Measurements from ENCODE around the gene BTBD17.
A peak's percentile ranks its signal among the peaks of the same experiment; 100 is the strongest.

Gene BTBD17

DNA sequence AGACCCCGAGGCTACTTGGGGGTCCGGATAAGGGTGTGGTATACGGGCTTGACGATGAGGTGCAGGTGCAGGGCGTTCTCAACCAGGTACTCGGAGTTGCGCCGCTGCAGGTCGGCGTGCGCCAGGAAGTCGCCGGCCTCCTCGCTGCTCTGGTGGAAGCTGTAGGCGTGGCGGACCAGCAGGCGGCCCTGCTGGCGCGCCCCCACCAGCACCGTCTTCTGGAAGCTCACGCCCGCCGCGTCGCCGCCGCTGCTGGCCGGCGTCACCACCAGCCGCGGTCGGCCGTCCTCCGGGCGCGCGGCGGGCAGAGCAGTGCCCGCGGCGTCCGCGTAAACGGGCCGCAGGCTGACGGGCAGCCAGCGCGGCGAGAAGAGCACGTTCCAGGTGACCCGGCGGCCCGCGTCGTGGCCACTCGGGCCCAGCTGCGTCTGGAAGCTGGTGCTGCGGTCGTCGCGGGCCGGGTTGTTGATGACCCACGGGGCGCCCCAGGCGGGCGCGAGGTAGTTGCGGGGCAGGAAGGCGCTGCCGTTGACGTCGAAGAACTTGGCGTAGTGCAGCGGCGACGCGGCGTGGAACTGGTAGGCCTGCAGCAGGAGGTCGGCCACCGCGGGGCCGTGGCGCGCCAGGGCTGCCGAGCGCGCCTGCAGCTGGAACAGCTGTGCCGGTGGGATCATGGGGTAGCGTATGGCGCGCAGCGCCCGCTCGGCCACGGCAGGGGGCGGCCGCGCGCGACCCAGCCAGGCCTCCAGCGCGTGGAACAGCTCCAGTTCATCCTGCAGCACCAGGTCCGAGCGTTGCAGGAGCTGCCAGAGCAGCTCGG is 4.8 kb downstream of the BTBD17 start:
- no peak for DNase-seq

DNA sequence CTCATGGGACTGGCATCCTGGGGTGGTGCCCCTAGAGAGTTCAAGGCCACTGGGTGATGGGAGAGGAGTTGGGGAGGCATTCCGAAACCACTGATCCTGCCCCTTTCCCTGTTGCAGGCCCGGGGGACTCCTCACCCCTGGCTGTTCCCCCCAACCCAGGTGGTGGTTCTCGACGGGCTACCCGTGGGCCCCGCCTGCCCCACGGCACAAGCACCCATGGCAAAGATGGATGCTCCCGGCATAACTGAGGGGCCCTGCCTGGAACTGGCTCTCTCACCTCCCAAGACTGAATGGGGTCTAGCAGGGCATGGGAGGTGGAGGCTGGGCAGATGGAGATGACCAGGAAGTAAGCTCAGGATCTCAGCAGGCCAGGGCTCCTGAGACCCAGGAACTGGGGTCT is 6.6 kb downstream of the BTBD17 start:
- DNase-seq, result no peak

DNA sequence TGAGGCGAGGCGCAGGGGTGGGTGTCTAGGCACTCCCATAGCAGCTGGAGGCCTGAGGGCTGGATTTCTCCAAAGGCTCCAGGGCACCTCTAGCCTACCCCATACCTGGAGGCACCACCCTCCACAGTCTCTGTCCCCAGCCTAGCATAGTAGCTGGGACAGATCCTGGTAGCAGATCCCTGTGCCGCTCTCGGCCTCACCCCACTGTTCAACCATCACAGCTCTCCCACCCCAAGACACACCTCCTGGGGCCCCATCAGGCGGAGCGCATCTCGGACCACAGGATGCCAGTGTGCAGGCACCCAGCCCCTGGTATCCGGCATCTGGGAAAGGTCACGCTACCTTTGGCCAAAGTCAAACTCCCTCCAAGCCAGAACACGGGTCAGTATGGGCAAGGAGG is 7.1 kb downstream of the BTBD17 start:
- DNase-seq, result no peak

DNA sequence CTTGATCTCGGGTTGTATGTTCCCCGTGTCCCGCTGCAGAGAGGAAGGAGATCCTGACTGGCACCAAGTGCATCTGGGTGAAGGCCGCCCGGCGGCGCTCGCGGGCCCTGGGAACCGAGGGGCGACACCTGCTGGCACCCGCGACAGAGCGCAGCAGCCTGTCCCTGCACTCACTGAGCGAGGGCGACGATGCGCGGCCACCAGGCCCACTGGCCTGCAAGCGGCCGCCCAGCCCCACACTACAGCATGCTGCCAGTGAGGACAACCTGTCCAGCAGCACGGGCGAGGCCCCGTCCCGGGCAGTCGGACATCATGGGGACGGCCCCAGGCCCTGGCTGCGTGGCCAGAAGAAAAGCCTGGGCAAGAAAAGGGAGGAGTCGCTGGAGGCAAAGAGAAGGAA is 7.5 kb downstream of the BTBD17 start:
- DNase-seq, result no peak

DNA sequence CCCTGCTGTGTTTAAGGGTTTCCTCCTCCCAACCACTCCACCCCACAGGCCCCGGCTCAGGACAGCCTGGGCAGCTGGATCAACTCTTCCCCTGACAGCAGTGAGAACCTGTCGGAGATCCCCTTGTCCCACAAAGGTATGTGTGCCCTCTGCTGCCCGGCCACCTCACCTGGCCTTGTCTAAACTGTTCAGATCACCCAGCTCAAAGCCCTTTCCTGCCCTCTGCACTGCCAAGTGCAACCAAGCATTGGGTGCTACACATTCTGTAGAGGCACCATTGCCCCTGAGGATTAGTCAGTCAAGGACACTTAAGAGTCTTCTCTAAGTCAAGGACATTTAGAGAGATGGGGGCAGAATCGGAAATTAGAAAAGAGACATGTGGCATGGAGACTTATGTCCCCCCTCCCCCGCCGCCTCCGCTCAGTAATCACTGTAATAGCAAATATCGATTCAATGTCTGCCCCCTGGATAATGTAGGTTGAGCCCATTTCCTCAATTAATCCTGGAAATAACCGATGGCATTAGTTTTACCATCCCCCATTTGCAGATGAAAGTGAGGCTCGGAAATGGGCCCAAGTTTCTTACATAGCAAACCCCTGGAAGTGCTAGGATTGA is 8.1 kb downstream of the BTBD17 start:
- DNase-seq, result no peak

DNA sequence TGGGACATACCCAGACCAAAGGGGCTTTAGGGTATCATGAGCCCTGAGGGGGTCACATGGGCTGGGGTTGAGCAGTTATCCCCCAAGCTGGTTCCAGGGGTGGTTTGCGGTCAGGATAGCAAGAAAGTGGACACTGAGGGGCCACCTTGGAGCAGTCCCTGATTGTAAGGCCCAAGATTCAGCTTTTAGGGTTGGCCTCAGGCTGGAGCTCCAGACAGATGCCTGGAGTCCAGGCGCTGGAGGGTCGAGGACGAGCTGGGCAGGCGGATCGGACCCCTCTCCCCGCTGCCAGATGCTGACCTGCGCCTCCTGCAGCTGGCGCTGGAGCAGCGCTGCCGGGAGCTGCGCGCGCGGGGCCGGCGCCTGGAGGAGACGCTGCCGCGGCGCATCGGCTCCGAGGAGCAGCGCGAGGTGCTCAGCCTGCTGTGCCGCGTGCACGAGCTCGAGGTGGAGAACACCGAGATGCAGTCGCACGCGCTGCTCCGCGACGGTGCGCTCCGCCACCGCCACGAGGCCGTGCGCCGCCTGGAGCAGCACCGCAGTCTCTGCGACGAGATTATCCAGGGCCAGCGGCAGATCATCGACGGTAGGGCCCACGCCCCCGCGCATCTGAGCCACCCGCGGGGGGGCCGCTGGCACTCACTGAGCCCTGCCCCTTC is 10.0 kb downstream of the BTBD17 start:
- no peak for DNase-seq

DNA sequence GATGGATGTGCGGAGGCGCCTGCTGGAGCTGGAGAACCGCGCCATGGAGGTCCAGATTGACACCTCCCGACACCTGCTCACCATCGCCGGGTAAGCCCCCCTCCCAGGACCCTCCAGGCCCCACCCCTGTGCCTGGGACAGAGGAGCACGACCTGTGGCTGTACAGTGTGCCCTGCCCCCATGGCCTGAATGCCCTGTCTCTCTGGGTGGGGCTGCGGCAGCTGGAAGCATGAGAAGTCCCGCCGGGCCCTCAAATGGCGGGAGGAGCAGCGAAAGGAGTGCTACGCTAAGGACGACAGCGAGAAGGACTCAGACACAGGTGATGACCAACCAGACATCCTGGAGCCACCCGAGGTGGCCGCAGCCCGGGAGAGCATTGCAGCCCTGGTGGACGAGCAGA is 11.2 kb downstream of the BTBD17 start:
- DNase-seq, result no peak

DNA sequence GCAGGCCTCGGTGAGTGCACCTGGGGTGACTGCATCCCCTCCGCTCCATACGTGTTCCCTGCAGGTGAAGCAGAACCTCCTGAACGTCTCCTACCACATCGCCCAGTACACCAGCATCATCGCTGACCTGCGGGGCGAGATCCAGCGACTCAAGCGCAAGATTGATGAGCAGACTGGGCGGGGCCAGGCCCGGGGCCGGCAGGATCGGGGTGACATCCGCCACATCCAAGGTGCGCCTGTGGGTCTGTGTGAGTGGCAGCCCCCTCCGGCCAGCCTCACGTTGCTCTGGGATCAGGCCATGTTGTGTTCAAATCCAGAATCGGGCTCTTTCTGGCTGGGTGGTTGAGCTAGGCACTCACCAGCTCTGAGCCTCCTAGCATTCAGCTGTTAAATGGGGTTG is 12.5 kb downstream of the BTBD17 start:
- DNase-seq, result no peak

DNA sequence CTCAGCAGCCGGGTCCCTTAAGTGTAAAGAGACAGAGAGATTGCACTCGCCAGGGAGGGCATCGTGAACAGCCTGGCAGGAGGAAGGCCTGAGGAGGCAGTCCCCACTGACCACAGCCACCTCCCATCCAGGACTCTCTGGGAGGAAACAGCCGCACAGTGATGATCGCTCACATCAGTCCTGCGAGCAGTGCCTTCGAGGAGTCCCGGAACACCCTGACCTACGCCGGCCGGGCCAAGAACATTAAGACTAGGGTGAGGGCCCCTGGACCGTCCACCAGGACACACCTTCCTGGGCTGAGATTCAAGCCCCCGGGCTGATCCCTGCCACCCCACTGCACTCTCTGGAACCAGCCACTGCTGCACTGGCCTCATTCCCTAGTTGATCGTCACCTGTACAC is 14.0 kb downstream of the BTBD17 start:
- no peak for DNase-seq

DNA sequence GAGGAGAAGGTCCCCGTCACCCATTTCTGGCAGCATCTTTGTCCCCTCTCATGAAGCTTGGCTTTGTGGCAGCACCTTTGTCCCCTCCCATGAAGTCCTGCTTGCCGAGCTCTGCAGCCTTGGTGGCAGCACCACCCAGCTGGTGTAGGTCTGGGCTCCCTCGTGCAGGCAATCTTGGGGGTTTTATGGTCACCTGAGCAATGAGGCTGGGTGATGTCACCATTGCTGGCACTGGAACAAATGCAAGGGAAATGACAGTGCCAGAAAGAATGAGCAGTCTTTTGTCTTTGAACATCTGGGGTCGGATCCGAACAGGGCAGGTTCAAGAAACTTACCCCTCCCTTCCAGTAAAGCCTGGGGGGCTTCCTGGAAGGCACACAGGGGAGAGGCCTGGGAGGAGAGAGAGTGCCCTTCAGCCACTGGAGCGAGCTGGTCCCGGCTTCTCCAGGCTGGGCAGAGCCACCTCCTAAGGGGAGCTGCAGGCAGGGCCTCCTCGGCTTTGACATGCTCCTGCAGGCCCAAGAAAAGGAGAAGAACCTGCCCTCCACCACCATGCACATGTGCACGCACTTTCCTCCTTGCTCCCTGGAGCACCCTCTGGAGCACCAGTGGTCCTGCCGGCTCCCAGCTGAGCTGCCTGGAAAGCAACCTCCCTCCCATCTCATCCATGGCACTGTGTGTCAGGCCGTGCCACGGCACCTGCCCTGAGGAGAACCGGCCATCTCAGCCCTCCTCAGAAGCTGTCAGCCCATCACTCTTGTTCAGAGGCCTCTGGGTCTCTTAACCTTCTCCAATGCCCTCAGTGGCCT is 16.0 kb downstream of the BTBD17 start:
- DNase-seq, result no peak

DNA sequence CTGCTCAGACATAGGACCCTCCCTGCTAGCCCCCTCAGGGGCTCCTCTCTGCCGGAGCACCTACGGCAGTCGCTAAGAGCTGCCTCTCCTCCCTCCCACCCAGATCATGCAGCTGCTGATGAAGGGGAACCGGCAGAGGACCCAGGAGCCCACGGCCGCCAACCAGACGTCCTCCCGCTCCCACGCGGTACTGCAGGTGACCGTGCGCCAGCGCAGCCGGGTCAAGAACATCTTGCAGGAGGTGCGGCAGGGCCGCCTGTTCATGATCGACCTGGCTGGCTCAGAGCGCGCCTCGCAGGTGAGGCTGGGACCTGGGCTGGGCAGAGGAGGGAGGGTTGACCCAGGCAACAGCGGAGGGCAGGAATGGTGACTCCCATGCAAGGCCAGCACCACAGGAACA is 17.0 kb downstream of the BTBD17 start:
- DNase-seq, result no peak

DNA sequence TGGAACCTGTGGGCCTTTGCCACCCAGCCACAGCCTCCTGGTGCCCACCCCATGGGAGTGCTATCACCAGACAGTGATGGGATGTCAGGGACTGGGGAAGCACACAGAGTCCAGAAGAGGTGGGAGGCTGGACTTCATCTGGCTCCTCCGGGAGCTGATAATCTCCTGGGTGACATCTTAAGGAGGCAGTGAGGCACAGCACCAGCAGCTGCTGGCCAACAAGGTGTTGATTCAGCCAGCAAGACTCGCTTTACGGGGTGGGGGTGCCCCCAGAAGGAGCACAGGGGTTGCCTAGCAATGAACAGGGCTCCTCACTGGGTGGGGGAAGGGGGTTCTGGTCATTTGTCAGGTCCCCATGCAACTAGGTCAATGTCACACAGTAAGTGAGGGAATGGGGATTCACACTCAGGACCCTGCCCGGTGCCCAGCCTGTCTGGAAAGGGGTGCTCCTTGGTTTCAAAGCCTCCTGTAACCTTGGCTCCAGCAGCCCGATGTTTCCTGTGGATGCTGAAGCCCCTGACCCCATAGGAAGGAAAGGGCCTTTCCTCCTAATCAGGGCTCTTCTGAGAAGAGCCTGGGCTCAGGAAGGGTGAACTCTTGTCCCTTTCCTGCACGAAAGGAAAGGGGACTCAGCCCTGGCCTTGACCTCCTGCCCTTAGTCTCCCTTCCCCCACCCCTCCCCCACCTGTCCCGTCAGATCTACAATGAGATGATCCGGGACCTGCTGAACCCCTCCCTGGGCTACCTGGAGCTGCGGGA is 18.0 kb downstream of the BTBD17 start:
- no peak for DNase-seq

DNA sequence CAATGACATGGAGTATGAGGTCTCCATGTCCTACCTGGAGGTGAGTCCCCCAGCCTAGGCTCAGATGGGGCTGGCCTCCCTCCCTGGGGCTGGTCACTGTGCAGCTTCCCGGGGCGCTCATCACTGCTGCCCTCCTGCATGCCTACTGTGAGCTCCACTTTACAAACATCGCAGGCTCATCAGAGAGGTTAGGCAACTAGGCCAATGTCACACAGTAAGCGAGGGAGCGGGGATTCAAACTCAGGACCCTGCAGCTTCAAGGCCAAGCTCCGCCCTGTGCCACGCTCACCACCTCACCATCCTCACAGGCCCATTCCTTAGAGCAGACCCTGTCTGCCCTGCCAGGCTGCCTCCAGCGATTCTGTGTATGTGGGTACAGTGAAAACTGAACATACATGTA is 18.5 kb downstream of the BTBD17 start:
- no peak for DNase-seq

DNA sequence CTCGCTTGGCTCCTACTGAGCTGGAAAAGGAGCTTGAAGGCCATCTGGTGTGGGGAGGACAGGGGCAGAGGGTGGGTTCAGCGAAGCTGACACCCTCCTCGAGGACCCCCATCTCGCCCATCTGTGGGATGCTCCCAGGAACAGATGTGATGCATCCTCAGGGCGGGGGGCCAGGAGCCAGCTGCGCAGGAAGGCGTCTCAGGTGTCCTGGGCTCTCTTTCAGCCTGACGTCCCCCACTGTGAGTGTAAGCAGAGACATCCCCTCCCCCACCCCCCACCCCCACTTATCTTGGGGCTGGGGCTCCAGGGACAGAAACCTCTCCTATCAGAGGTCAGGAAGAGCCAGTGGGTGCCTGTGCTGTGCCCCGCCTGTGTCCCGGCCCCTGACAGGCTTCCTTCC is 19.4 kb downstream of the BTBD17 start:
- DNase-seq, result peak; percentile 49

DNA sequence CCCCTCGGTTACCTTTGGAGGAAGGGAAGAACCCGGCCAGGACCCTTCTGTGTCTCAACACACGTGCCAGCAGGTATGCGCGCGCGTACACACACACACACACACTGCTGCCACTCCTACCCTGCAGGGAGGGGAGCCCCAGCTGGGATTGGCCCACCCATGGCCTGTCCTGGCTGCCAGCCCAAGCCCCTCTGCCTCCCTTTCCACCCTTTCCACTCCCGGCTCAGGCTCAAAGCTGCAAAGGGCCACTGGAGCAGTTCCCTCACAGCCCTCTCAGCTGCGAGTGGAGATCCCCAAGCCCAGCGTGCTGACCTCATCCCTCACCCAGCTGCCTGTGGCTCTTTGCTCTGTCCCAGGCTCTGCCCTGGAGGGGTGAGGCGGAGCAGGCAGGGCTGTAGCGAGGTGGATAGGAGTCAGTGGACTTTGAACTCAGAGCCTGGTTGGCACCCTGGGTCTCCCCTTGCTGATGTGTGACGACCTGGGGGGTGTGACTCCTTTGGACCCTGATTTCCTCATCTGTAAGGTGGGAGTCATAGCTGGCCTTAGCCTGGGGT is 21.1 kb downstream of the BTBD17 start:
- DNase-seq, result peak; percentile 75

DNA sequence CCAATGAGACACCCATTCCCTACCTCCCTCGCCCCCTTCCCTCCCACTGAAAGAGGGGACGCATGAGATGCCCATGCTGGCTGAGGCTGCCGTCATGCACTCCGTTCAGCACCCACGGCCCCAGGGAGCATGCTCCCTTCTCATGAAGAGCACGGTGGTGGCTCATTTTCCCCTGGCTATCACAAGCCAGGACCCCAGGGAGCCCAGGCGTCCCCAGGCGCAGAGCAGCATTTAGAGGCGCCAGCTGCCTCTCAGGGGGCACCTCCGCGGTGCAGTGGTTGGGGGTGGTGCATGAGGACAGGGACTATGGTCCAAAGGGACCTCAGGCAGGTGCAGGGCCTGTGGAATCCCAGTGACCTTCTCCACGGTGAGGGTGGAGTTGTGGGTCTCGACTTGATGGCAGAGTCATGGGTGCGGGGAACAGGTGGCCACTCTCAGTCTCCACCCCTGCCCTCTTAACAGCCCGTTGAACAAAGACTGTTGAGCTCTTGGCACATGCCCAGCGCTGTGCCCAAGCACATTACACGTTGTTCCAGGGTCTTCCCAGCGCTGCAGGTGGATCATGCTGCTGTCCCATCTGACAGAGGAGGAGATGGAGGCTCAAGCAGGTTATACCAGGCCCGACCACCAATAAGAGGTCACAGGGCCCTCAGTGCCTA is 22.0 kb downstream of the BTBD17 start:
- peak; percentile 98 for DNase-seq

DNA sequence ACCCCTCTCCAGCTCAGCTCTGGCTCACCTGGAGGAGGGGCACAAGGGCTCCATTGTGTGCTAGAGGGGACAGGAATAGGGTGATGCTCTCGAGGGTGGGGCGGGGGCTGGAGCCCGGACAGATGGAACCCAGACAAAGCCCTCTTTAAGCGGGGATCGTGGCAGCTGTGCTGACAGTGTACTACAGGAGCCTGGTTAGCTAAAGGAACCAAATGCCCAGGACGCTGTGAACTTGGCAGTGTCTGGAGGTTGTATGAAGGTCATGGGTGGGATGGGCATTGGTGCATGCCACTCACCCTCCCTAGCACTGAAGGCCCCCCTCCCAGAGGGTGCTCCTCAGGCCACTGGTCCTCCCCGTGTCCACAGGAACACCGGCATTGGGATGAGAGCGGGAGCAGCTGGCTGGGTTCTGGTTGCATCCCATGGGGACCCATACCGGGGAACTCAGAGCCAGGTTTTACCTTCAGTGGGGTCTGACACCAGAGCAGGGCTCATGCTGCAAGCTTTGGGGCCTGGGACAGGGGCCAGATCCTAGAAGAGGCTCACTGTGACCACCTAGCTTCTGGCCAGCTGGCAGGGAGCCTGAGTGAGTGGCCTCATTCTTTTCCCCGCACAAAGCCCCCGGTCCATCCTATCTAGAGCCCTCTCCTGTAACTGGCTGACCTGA is 23.7 kb downstream of the BTBD17 start:
- peak; percentile 87 for DNase-seq

DNA sequence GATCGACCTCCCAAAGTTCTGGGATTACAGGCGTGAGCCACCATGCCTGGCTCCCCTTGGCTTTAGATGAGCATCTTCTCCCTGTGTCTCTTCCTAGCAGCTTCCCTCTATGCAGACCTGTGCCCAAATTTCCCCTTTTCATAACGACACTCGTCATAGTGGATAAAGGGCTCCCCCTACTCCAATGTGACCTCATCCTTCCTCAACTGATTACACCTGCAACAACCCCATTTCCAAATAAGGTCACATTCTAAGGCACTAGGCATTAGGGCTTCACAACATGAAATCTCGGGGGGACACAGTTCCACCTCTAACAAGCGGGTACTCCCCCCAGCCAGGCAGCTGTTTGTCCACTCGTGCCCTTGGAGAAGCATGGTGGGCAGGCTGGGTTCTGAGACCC is 25.4 kb downstream of the BTBD17 start:
- no peak for DNase-seq

DNA sequence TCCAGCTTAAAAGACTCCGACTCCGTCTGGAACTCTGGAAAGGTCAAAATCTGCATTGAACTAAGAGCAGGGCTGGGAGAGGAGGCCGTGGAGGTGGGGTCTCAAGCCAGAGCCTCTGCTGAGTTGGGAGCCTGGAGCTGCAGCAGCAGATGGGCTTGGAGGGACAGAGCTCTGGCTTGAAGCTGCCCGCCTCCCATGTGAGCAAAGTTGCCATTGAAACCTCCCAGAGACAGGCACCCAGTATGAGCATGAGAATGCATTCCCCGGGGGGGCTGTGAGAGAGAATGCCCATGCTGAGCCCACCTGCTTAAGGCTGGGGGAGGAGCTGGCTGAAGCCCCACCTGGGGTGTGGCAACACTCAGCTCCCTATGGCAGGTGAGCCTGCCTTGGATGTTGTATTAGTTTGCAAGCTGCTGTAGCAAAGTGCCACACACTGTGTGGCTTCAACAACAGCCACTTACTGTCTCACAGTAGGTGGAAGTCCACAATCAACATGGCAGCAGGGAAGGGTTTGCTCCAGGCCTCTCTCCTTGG is 26.1 kb downstream of the BTBD17 start:
- peak; percentile 60 for DNase-seq

DNA sequence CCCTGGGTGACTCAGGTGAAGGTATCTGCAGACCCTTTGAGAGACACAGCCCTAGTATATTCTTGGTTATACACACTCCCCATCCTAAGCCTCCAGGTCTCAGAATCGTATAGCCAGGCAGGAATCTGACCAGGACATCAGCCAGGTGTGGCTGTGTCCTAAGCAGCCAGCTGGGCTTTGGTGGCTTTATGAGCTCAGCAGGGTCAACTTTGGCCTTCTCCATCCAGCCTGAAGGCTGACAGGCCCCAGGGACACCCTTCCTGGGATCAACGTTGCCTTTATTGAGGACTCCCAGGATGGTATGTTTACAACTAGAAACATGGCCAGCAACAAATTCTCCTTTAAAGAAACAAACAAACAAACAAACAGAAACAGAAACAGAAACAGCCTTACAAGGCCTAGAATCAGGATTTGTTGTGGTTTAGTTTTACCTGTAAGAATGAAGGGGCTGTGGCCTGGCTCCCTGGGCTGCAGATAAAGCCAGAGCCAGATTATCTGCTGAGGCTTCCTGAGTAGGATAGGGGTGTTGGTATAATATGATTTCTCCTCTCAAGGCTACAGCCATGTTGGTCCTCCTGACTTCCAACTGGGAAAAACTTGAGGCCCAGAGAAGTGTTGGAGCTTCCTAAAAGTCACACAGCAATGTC is 27.2 kb downstream of the BTBD17 start:
- DNase-seq, result peak; percentile 17
